Thyroid gland (tissue), 4 donors: ENCODE results near the gene BUD13. TPM values are rescaled to one million over a fixed set of nuclear protein-coding genes. Genes with fewer than 3 reads are reported as not detected.

Source experiments
- DNase-seq, 2 donors: peaks; one replicate each; pipeline ENCODE4 v3.0.0-alpha.2; 2019
- H3K27ac ChIP-seq, 3 donors: fragments of 200-600 bp; sonication (generic); 1 replicate in 2 of 3; 2 replicates in 1 of 3; pipeline ENCODE4 v1.5.1; 2016 to 2019; ENCODE audit warnings: mild to moderate bottlenecking in 1 of 3, moderate library complexity in 1 of 3
- H3K27me3 ChIP-seq: fragments of 200-600 bp; sonication (generic); one replicate; pipeline ENCODE4 v1.5.1; 2019
- H3K36me3 ChIP-seq, 2 donors: fragments of 200-600 bp; sonication (generic); one replicate each; pipeline ENCODE4 v1.5.1; 2016 to 2019
- H3K4me1 ChIP-seq, 2 donors: fragments of 200-600 bp; sonication (generic); one replicate each; pipeline ENCODE4 v1.5.1; 2017 to 2019
- H3K4me3 ChIP-seq, 3 donors: fragments of 200-600 bp; sonication (generic); replicated peaks in 1 of 3; 1 replicate in 2 of 3; 2 replicates in 1 of 3; pipeline ENCODE4 v1.5.1; 2016; ENCODE audit warnings: mild to moderate bottlenecking in 1 of 3
- H3K9me3 ChIP-seq: fragments of 200-600 bp; sonication (generic); one replicate; pipeline ENCODE4 v1.5.1; 2017
- CTCF ChIP-seq, 6 experiments: fragments of 200-600 bp in 3 of 6; fragments of 450-650 bp in 3 of 6; sonication (generic) in 3 of 6; IDR thresholded peaks; one replicate each; pipeline ENCODE4 v1.5.1; 2016 to 2019; ENCODE audit warnings: antibody characterized with exemption in 6 of 6, mild to moderate bottlenecking in 2 of 6, inconsistent platforms in 1 of 6, moderate library complexity in 1 of 6
- POLR2A ChIP-seq, 2 donors: fragments of 450-650 bp; IDR thresholded peaks; one replicate each; pipeline ENCODE4 v1.6.1; 2017; ENCODE audit warnings: antibody characterized with exemption in 2 of 2, mild to moderate bottlenecking in 2 of 2, moderate library complexity in 1 of 2
- WGBS, 2 donors: methylation state at CpG; one replicate each; pipeline ENCODE4 v1.1.5; 2017; 5-methylcytosine and 5-hydroxymethylcytosine counted together
- intact Hi-C: fragments of 100-400 bp; cut with DNase I; formaldehyde crosslinking; loops from one replicate; pipeline ENCODE4 v1.15.1; 2023
- total RNA-seq, 4 donors: library from RNA; depleted of rRNA; stranded (reverse); fragments of >200 nt; gene quantifications; one replicate each; pipeline ENCODE4 v1.2.3, GENCODE V29; 2016

BUD13 gene
- total RNA-seq, 4 donors from 2014 or later, result 15.2 to 18.7 (median 17.8) TPM

- TF ChIP-seq CTCF (IDR thresholded peaks at IDR 0.05) (no peak), POLR2A (IDR thresholded peaks at IDR 0.05) (no peak)
- intact Hi-C loops, result no loop called here
- peaks cover 0 to 6% of the 10 kb centered on the region in 2 donors for H3K4me1 ChIP-seq
- no peaks in the 10 kb centered on the region for H3K36me3 ChIP-seq
- H3K27ac ChIP-seq, result no peak overlapping the region
- H3K4me3 ChIP-seq, result no peak overlapping the region
- H3K27me3 ChIP-seq, result no peaks in the 10 kb centered on the region
- no peak for DNase-seq
- WGBS, 2 donors, result 86 to 89% methylated on average over 5 of the region's 5 CpGs
- H3K9me3 ChIP-seq, result no peaks in the 10 kb centered on the region
These were observed 25.6 kb upstream of the BUD13 start for GRCh38 chr11:116798368-116798767.

DNA sequence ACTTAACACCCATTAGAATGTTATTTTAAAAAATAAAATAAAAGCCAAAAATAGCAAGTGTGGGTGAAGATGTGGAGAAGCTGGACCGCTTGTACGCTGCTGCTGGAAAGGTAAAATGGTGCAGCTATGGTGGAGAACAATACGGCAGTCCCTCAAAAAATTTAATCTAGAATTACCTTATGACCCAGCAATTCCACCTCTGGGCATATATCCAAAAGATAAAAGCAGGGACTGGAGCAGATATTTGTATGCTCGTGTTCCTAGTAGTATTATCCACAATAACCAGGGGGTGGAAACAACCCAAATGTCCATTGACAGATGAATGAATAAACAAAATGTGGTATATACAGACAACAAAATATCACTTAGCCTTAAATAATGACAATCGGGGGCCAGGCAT is 25.0 kb upstream of the BUD13 start:
- TF ChIP-seq CTCF (IDR thresholded peaks at IDR 0.05) (no peak), POLR2A (IDR thresholded peaks at IDR 0.05) (no peak)
- Histone ChIP-seq H3K9me3 (no peaks in the 10 kb centered on the region), H3K4me3 (no peak overlapping the region), H3K27me3 (no peaks in the 10 kb centered on the region), H3K36me3 (no peaks in the 10 kb centered on the region), H3K27ac (no peak overlapping the region), H3K4me1 (peaks cover 0 to 6% of the 10 kb centered on the region in 2 donors)
- no peak for DNase-seq
- intact Hi-C loops, result no loop called here
- WGBS, 2 donors, result 88 to 91% methylated on average over 5 of the region's 5 CpGs

- Histone ChIP-seq H3K36me3 (no peaks in the 10 kb centered on the region), H3K4me3 (no peak overlapping the region), H3K27ac (no peak overlapping the region), H3K9me3 (no peaks in the 10 kb centered on the region), H3K27me3 (no peaks in the 10 kb centered on the region), H3K4me1 (peaks cover 3 to 13% of the 10 kb centered on the region in 2 donors)
- intact Hi-C loops, result no loop called here
- 93 to 96% methylated on average over 1 of the region's 1 CpG for whole genome bisulfite sequencing, 2 donors
- DNase-seq, result no peak
- TF ChIP-seq POLR2A (IDR thresholded peaks at IDR 0.05) (no peak), CTCF (IDR thresholded peaks at IDR 0.05) (no peak)
These were observed 23.8 kb upstream of the BUD13 start for GRCh38 chr11:116796548-116796947.

DNA sequence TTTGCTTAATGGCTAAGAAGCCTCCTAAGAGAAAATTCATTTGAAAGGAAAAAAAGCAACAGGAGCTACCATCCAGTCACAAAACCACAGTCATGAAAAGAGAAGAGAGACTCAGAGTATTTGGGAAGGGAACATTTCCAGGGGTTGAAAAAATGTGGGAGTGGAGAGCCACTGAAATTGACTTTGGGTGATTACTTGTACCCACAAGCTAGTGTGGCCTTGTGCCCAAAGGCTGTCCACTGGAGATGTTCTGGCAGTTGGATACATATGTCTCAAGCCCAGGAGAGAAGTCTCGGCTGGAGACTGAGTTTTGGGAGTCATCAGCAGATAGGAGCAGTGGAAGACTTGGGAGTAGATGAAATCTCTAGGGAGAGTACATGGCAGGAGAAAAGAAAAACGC is 22.1 kb upstream of the BUD13 start:
- DNase-seq, result no peak
- Histone ChIP-seq H3K27me3 (no peaks in the 10 kb centered on the region), H3K27ac (no peak overlapping the region), H3K36me3 (no peaks in the 10 kb centered on the region), H3K4me1 (peaks cover 7 to 14% of the 10 kb centered on the region in 2 donors), H3K4me3 (no peak overlapping the region), H3K9me3 (no peaks in the 10 kb centered on the region)
- WGBS, 2 donors, result 79 to 88% methylated on average over 2 of the region's 2 CpGs
- intact Hi-C loops, result loop anchor here (5.0 kb wide), 3 partner anchors 42 to 432 kb away; partner anchors contain the start of gene APOA1
- TF ChIP-seq POLR2A (IDR thresholded peaks at IDR 0.05) (no peak), CTCF (IDR thresholded peaks at IDR 0.05) (no peak)

DNA sequence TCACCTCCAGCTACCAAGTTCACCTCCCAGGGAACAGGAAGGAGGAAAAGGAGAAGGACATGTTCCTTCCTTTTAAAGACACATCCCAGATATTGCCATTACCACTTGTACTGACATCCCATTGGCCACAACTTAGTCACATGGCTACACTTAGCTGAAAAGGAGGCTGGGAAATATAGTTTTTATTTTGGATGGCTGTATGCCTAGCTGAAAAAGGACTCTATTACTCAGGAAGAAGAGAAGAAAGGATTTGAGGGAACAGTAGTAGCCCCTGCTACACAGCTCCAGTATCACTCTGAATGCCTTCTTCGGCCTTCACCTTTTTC is 20.9 kb upstream of the BUD13 start:
- 95 to 97% methylated on average over 1 of the region's 1 CpG for WGBS, 2 donors
- no peaks in the 10 kb centered on the region for H3K27me3 ChIP-seq
- DNase-seq, result no peak
- no peak for TF ChIP-seq POLR2A (IDR thresholded peaks at IDR 0.05)
- no peak for TF ChIP-seq CTCF (IDR thresholded peaks at IDR 0.05)
- H3K9me3 ChIP-seq, result no peaks in the 10 kb centered on the region
- H3K27ac ChIP-seq, result no peak overlapping the region
- H3K36me3 ChIP-seq, result no peaks in the 10 kb centered on the region
- intact Hi-C loops, result loop anchor here (5.0 kb wide), 3 partner anchors 44 to 434 kb away; partner anchors contain the start of gene APOA1
- no peak overlapping the region for H3K4me3 ChIP-seq
- peaks cover 7 to 16% of the 10 kb centered on the region in 2 donors for H3K4me1 ChIP-seq
